Occipital lobe (tissue), 2 donors: ENCODE results near the gene GSTP1. TPM values are rescaled to one million over a fixed set of nuclear protein-coding genes. Genes with fewer than 3 reads are reported as not detected.
"Not testable (repeated sequence)": the region's sequence is repeated elsewhere in the genome, so short reads cannot be mapped to it uniquely, and the experiment has no call there.

Experiments used
- DNase-seq: peaks from one replicate; lab custom pipeline; 2025; lab: John Stamatoyannopoulos, UW
- total RNA-seq: library from RNA; depleted of rRNA; stranded (reverse); fragments of >200 nt; gene quantifications from one replicate; pipeline ENCODE4 v1.2.3, GENCODE V29; 2014

GSTP1 gene
- total RNA-seq, 1 donor from 2014 or later: 200 TPM

GRCh38 chr11:67614730-67615714 lies 31.4 kb downstream of the GSTP1 start:
- DNase-seq: no peak

- no peak for DNase-seq
Measured at GRCh38 chr11:67615728-67616430, 32.3 kb downstream of the GSTP1 start.

- DNase-seq: no peak
Measured at GRCh38 chr11:67616431-67617242, 33.0 kb downstream of the GSTP1 start.

- DNase-seq: no peak
Measured at GRCh38 chr11:67617243-67617953, 33.8 kb downstream of the GSTP1 start.

- DNase-seq: not testable (repeated sequence)
Measured at GRCh38 chr11:67618901-67619659, 35.5 kb downstream of the GSTP1 start.

- DNase-seq: not testable (repeated sequence)
Measured at GRCh38 chr11:67619683-67620618, 36.3 kb downstream of the GSTP1 start.

GRCh38 chr11:67620621-67621020 lies 37.0 kb downstream of the GSTP1 start:
- not testable (repeated sequence) for DNase-seq

GRCh38 chr11:67621928-67622327 lies 38.3 kb downstream of the GSTP1 start:
- DNase-seq: not testable (repeated sequence)

- not testable (repeated sequence) for DNase-seq
Measured at GRCh38 chr11:67622905-67623304, 39.3 kb downstream of the GSTP1 start.

- DNase-seq: not testable (repeated sequence)
Measured at GRCh38 chr11:67623795-67624194, 40.2 kb downstream of the GSTP1 start.

GRCh38 chr11:67626131-67626833 lies 42.7 kb downstream of the GSTP1 start:
- not testable (repeated sequence) for DNase-seq

GRCh38 chr11:67626970-67627369 lies 43.4 kb downstream of the GSTP1 start:
- DNase-seq: no peak

- no peak for DNase-seq
Measured at GRCh38 chr11:67627441-67627811, 43.8 kb downstream of the GSTP1 start.

GRCh38 chr11:67627812-67628624 lies 44.4 kb downstream of the GSTP1 start:
- no peak for DNase-seq

- DNase-seq: no peak
Measured at GRCh38 chr11:67628710-67629385, 45.2 kb downstream of the GSTP1 start.

GRCh38 chr11:67629386-67630227 lies 46.0 kb downstream of the GSTP1 start, which contains the start of gene NUDT8:
TSS of gene NUDT8 (minus strand) at chr11:67629937. CDS start at chr11:67629911, 26 bp downstream.
- DNase-seq: peak; percentile 82
